ENCODE results near the gene SMIM45.

Gene SMIM45

GRCh38 chr22:41983513-41984405, 31.8 kb downstream of the SMIM45 start:
- DNase-seq (ENCODE audit: low read depth, low spot score) (no peak), ATAC-seq (no peak)
- H3K4me3 ChIP-seq (ENCODE audit: low read depth in 2 of 2, low read length in 2 of 2) = no peak overlapping the region
- in situ Hi-C loops (cut with HindIII; ENCODE audit: low pct_unique_long_range_greater_than_20kb, low sequenced_read_pairs) (no loop called here), intact Hi-C loops (cut with micrococcal nuclease; ENCODE audit: unreplicated experiment) (no loop called here)
- no TSS peak for BruUV-seq (replicated peaks)
- TF ChIP-seq SIN3A (IDR thresholded peaks at IDR 0.05; ENCODE audit: borderline replicate concordance, insufficient read depth, low read depth, low read length) (no peak), POLR2AphosphoS5 (IDR thresholded peaks at IDR 0.05; ENCODE audit: low read depth, low read length) (no peak), TCF7L2 (IDR thresholded peaks at IDR 0.05; ENCODE audit: low read depth, low read length) (no peak), CTCF (IDR thresholded peaks at IDR 0.05) (no peak), REST (IDR thresholded peaks at IDR 0.05; ENCODE audit: insufficient read depth in 1 of 2, low read depth in 2 of 2, low read length in 1 of 2) (no peak)
- H3K36me3 ChIP-seq (ENCODE audit: control insufficient read depth, insufficient read depth, low read length) = no peaks in the 10 kb centered on the region
- H3K9me3 ChIP-seq (ENCODE audit: control insufficient read depth, insufficient read depth, low read depth, low read length) = no peaks in the 10 kb centered on the region
- no peaks in the 10 kb centered on the region for H3K4me1 ChIP-seq (ENCODE audit: control insufficient read depth, insufficient read depth, low read length)
- ChIA-PET POLR2A (interaction anchor here (0.7 kb wide), 1 partner anchor 10 kb away, joined by 3 read pairs; no protein-coding TSS in a partner anchor), CTCF (no interaction called here)
- no peak overlapping the region for H3K27ac ChIP-seq (ENCODE audit: low read length)
- no peaks in the 10 kb centered on the region for H3K27me3 ChIP-seq (ENCODE audit: control insufficient read depth, insufficient read depth, low read length)

- no peaks in the 10 kb centered on the region for H3K4me1 ChIP-seq (ENCODE audit: control insufficient read depth, insufficient read depth, low read length)
- H3K36me3 ChIP-seq (ENCODE audit: control insufficient read depth, insufficient read depth, low read length) = no peaks in the 10 kb centered on the region
- CTCF ChIA-PET = no interaction called here
- DNase-seq (ENCODE audit: low read depth, low spot score) (no peak), ATAC-seq (no peak)
- H3K4me3 ChIP-seq (ENCODE audit: low read depth in 2 of 2, low read length in 2 of 2) = no peak overlapping the region
- intact Hi-C loops (cut with micrococcal nuclease; ENCODE audit: unreplicated experiment) = no loop called here
- no peaks in the 10 kb centered on the region for H3K9me3 ChIP-seq (ENCODE audit: control insufficient read depth, insufficient read depth, low read depth, low read length)
- no TSS peak for BruUV-seq (replicated peaks)
- H3K27ac ChIP-seq (ENCODE audit: low read length) = no peak overlapping the region
- POLR2A ChIA-PET = no interaction called here
- in situ Hi-C loops (cut with HindIII; ENCODE audit: low pct_unique_long_range_greater_than_20kb, low sequenced_read_pairs) = no loop called here
- TF ChIP-seq POLR2AphosphoS5 (IDR thresholded peaks at IDR 0.05; ENCODE audit: low read depth, low read length) (no peak), TCF7L2 (IDR thresholded peaks at IDR 0.05; ENCODE audit: low read depth, low read length) (no peak)
- no peaks in the 10 kb centered on the region for H3K27me3 ChIP-seq (ENCODE audit: control insufficient read depth, insufficient read depth, low read length)
These were observed 35.3 kb downstream of the SMIM45 start for GRCh38 chr22:41987276-41987675.

- ChIA-PET POLR2A (no interaction called here), CTCF (no interaction called here)
- Histone ChIP-seq H3K4me1 (ENCODE audit: control insufficient read depth, insufficient read depth, low read length) (no peaks in the 10 kb centered on the region), H3K27ac (ENCODE audit: low read length) (no peak overlapping the region), H3K27me3 (ENCODE audit: control insufficient read depth, insufficient read depth, low read length) (no peaks in the 10 kb centered on the region), H3K9me3 (ENCODE audit: control insufficient read depth, insufficient read depth, low read depth, low read length) (no peaks in the 10 kb centered on the region), H3K36me3 (ENCODE audit: control insufficient read depth, insufficient read depth, low read length) (no peaks in the 10 kb centered on the region), H3K4me3 (ENCODE audit: low read depth in 2 of 2, low read length in 2 of 2) (no peak overlapping the region)
- in situ Hi-C loops (cut with HindIII; ENCODE audit: low pct_unique_long_range_greater_than_20kb, low sequenced_read_pairs) (no loop called here), intact Hi-C loops (cut with micrococcal nuclease; ENCODE audit: unreplicated experiment) (no loop called here)
- no peak for DNase-seq (ENCODE audit: low read depth, low spot score)
- TF ChIP-seq SIN3A (IDR thresholded peaks at IDR 0.05; ENCODE audit: borderline replicate concordance, insufficient read depth, low read depth, low read length) (no peak), POLR2AphosphoS5 (IDR thresholded peaks at IDR 0.05; ENCODE audit: low read depth, low read length) (no peak), CTCF (IDR thresholded peaks at IDR 0.05) (no peak), REST (IDR thresholded peaks at IDR 0.05; ENCODE audit: insufficient read depth in 1 of 2, low read depth in 2 of 2, low read length in 1 of 2) (no peak), TCF7L2 (IDR thresholded peaks at IDR 0.05; ENCODE audit: low read depth, low read length) (no peak)
- ATAC-seq = no peak
- BruUV-seq (replicated peaks) = no TSS peak
These were observed 37.3 kb downstream of the SMIM45 start for GRCh38 chr22:41989246-41989645.
